ENCODE measurements around the gene BIRC2. TPM values are rescaled to one million over a fixed set of nuclear protein-coding genes. Genes with fewer than 3 reads are reported as not detected.

The BIRC2 gene
- total and polyA plus RNA-seq, 9 of the 15 experiments (the other 6 are each of a cell fraction or from before 2014, with no cell fraction given) = 14.3 to 45.9 (median 20.7) TPM

DNA sequence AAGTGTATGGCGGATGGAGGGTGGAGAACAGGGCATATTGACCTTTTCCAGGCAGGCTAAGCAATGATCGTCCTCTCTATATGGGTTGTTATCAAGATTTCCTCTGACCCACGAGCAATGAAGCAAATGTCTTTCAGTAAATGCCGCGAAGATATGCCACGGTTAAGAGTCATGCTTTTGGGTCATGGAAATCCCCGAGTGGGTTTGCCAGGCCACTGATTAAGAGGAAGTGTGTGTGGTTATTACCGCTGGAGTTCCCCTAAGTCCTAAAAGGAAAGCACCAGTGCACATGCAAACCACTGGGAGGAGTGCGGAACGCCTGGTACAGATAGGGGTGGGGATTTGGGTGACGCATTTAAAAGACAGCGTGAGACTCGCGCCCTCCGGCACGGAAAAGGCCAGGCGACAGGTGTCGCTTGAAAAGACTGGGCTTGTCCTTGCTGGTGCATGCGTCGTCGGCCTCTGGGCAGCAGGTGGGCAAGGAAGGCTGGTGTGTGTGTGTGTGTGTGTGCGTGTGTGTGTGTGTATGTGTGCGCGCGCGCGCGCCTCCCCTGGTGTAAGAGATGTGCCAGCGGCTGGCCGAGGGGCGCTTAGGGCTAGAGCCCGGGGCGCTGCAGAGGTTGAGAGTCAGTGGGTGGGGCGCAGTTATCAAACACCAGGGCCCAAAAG is 29.8 kb upstream of the BIRC2 start, which contains the start of gene BIRC3 (continued):
- peak; percentile 57; the same call in 1 of the 2 replicates for TF ChIP-seq OTX1 (CRISPR knock-in tag; IDR thresholded peaks at IDR 0.05)
- TF ChIP-seq, protein P1, sequence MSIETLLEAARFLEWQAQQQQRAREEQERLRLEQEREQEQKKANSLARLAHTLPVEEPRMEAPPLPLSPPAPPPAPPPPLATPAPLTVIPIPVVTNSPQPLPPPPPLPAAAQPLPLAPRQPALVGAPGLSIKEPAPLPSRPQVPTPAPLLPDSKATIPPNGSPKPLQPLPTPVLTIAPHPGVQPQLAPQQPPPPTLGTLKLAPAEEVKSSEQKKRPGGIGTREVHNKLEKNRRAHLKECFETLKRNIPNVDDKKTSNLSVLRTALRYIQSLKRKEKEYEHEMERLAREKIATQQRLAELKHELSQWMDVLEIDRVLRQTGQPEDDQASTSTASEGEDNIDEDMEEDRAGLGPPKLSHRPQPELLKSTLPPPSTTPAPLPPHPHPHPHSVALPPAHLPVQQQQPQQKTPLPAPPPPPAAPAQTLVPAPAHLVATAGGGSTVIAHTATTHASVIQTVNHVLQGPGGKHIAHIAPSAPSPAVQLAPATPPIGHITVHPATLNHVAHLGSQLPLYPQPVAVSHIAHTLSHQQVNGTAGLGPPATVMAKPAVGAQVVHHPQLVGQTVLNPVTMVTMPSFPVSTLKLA (conservative IDR thresholded peaks at IDR 0.05) = peak in 1 of 2 experiments; percentile 69; a peak in 2 of 4 replicates
- no peak for TF ChIP-seq NFATC3 (IDR thresholded peaks at IDR 0.05)
- TF ChIP-seq ZNF174 (CRISPR knock-in tag; IDR thresholded peaks at IDR 0.05) = no peak
- TF ChIP-seq ZNF232 (CRISPR knock-in tag; IDR thresholded peaks at IDR 0.05) = no peak
- TF ChIP-seq, protein P2, sequence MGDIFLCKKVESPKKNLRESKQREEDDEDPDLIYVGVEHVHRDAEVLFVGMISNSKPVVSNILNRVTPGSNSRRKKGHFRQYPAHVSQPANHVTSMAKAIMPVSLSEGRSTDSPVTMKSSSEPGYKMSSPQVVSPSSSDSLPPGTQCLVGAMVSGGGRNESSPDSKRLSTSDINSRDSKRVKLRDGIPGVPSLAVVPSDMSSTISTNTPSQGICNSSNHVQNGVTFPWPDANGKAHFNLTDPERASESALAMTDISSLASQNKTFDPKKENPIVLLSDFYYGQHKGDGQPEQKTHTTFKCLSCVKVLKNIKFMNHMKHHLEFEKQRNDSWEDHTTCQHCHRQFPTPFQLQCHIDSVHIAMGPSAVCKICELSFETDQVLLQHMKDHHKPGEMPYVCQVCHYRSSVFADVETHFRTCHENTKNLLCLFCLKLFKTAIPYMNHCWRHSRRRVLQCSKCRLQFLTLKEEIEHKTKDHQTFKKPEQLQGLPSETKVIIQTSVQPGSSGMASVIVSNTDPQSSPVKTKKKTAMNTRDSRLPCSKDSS (IDR thresholded peaks at IDR 0.05; ENCODE audit: low read depth, partially characterized antibody) = no peak
- TF ChIP-seq EP400 (IDR thresholded peaks at IDR 0.05) = peak; percentile 37
- 0 out of 2 replicates have a peak, but pooled peaks have one; percentile 30 for TF ChIP-seq RNF2 (IDR thresholded peaks at IDR 0.05)
- no peak for TF ChIP-seq ZC3H8 (IDR thresholded peaks at IDR 0.05)
- TF ChIP-seq C11orf30 (IDR thresholded peaks at IDR 0.05; ENCODE audit: low read depth) = peak; percentile 15; the same call in 1 of the 2 replicates
- TF ChIP-seq SMAD3 (CRISPR knock-in tag; conservative IDR thresholded peaks at IDR 0.05) = no peak
- TF ChIP-seq, protein P3, sequence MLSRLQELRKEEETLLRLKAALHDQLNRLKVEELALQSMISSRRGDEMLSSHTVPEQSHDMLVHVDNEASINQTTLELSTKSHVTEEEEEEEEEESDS (CRISPR knock-in tag; IDR thresholded peaks at IDR 0.05) = no peak
- TF ChIP-seq HMG20A (CRISPR knock-in tag; conservative IDR thresholded peaks at IDR 0.05) = no peak
- TF ChIP-seq, protein P4, sequence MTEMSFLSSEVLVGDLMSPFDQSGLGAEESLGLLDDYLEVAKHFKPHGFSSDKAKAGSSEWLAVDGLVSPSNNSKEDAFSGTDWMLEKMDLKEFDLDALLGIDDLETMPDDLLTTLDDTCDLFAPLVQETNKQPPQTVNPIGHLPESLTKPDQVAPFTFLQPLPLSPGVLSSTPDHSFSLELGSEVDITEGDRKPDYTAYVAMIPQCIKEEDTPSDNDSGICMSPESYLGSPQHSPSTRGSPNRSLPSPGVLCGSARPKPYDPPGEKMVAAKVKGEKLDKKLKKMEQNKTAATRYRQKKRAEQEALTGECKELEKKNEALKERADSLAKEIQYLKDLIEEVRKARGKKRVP (CRISPR knock-in tag; IDR thresholded peaks at IDR 0.05) = no peak
- TF ChIP-seq ZNF134 (CRISPR knock-in tag; conservative IDR thresholded peaks at IDR 0.05) = no peak
- TF ChIP-seq HIVEP1 (CRISPR knock-in tag; IDR thresholded peaks at IDR 0.05) = no peak
- TF ChIP-seq POLR2G (IDR thresholded peaks at IDR 0.05; ENCODE audit: low read depth, low read length) = peak; percentile 30; the same call in 1 of the 2 replicates
- 0 out of 2 replicates have a peak, but pooled peaks have one; percentile 49 for TF ChIP-seq SP1 (CRISPR knock-in tag; IDR thresholded peaks at IDR 0.05)
- TF ChIP-seq JUND (IDR thresholded peaks at IDR 0.05; ENCODE audit: borderline replicate concordance, low read depth, low read length) = 0 out of 2 replicates have a peak, but pooled peaks have one; percentile 27
- peak; percentile 61; the same call in 1 of the 3 replicates for TF ChIP-seq JUND (tag; IDR thresholded peaks at IDR 0.05; ENCODE audit: borderline replicate concordance, low read depth, low read length)
- peak; percentile 31; the same call in 1 of the 2 replicates for TF ChIP-seq SMARCC2 (IDR thresholded peaks at IDR 0.05; ENCODE audit: low read depth)
- TF ChIP-seq, protein P5, sequence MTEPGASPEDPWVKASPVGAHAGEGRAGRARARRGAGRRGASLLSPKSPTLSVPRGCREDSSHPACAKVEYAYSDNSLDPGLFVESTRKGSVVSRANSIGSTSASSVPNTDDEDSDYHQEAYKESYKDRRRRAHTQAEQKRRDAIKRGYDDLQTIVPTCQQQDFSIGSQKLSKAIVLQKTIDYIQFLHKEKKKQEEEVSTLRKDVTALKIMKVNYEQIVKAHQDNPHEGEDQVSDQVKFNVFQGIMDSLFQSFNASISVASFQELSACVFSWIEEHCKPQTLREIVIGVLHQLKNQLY (CRISPR knock-in tag; conservative IDR thresholded peaks at IDR 0.05) = no peak

Measured in K562 (cell line).